HUES48 (cell line): Measurements from ENCODE around the gene RDH12.
"Not testable (repeated sequence)": the region's sequence is repeated elsewhere in the genome, so short reads cannot be mapped to it uniquely, and the experiment has no call there.

Experiments
- H3K27ac ChIP-seq: one replicate; pipeline ENCODE4 v1.7.0; 2013; ENCODE audit warnings: low read depth, low read length, inconsistent platforms
- H3K27me3 ChIP-seq: 2 replicates; pipeline ENCODE4 v1.6.1; 2013; ENCODE audit warnings: mild to moderate bottlenecking, low read length; ENCODE audit not compliant: control insufficient read depth, insufficient read depth
- H3K36me3 ChIP-seq: 2 replicates; pipeline ENCODE4 v1.6.1; 2013; ENCODE audit warnings: low read length; ENCODE audit not compliant: control insufficient read depth, insufficient read depth
- H3K4me1 ChIP-seq: 2 replicates; pipeline ENCODE4 v1.6.1; 2013; ENCODE audit warnings: mild to moderate bottlenecking, low read length; ENCODE audit not compliant: control insufficient read depth, insufficient read depth
- H3K4me3 ChIP-seq: 2 replicates; pipeline ENCODE4 v1.5.1; 2013; ENCODE audit warnings: mild to moderate bottlenecking, low read depth, low read length
- H3K9ac ChIP-seq: 2 replicates; pipeline ENCODE4 v1.6.1; 2013; ENCODE audit warnings: mild to moderate bottlenecking, low read depth, low read length, moderate library complexity
- H3K9me3 ChIP-seq: 2 replicates; pipeline ENCODE4 v1.6.1; 2013; ENCODE audit warnings: low read length; ENCODE audit not compliant: control insufficient read depth, insufficient read depth

Gene RDH12

GRCh38 chr14:67704484-67705089, 2.9 kb downstream of the RDH12 start:
- H3K9me3 ChIP-seq: peaks cover 13% of the 10 kb centered on the region
- no peaks in the 10 kb centered on the region for H3K36me3 ChIP-seq
- H3K9ac ChIP-seq: no peak overlapping the region
- H3K4me1 ChIP-seq: no peaks in the 10 kb centered on the region
- H3K27ac ChIP-seq: no peak overlapping the region
- no peaks in the 10 kb centered on the region for H3K27me3 ChIP-seq
- H3K4me3 ChIP-seq: no peak overlapping the region

- H3K36me3 ChIP-seq: no peaks in the 10 kb centered on the region
- no peaks in the 10 kb centered on the region for H3K4me1 ChIP-seq
- H3K4me3 ChIP-seq: no peak overlapping the region
- peaks cover 19% of the 10 kb centered on the region for H3K9me3 ChIP-seq
- no peak overlapping the region for H3K9ac ChIP-seq
- no peaks in the 10 kb centered on the region for H3K27me3 ChIP-seq
- no peak overlapping the region for H3K27ac ChIP-seq
Observed at GRCh38 chr14:67705211-67705610, 3.5 kb downstream of the RDH12 start.

DNA sequence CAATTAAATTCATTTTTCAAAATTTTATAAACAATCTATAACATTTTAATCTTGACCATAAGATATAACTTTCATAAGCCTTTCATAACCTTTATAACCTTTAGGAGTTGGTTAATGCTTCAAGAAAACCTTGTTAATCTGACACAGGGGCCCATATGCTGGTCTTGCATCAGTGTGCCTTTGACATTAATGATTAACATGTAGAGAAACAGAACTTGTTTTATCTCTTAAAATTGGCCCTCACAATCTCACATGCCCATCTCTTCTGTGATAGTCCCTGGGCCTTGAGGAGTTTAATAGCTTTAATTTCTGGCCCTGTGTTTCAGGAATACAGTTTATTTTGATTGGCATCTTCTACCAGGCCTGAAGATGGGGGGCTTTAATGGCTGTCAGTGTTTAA, 7.7 kb downstream of the RDH12 start:
- H3K36me3 ChIP-seq, H3K27me3 ChIP-seq, H3K4me1 ChIP-seq, H3K9ac ChIP-seq, H3K4me3 ChIP-seq, H3K27ac ChIP-seq: not testable (repeated sequence)
- peaks cover 31% of the 10 kb centered on the region for H3K9me3 ChIP-seq

GRCh38 chr14:67709796-67710195, 8.1 kb downstream of the RDH12 start:
- not testable (repeated sequence) for H3K36me3 ChIP-seq

DNA sequence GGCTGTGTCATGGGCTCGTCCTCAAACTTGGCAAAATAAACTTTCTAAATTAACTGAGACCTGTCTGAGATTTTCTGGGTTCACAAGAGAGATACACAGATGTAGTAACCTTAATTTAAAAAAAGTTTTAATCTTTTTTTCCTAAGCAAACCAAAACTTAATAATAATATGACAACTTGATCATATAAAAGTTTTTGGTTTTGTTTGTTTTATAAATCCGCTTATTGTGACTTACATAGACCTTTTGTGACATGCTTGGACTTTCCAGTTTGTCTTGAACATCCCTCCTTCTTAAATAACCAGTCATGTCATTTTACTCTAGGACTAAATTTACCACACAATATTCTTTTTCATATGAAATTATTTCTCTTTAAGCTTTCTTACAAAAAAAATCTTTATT, 8.5 kb downstream of the RDH12 start:
- peaks cover 31% of the 10 kb centered on the region for H3K9me3 ChIP-seq
- no peaks in the 10 kb centered on the region for H3K4me1 ChIP-seq
- H3K4me3 ChIP-seq: no peak overlapping the region
- no peaks in the 10 kb centered on the region for H3K27me3 ChIP-seq
- H3K27ac ChIP-seq: no peak overlapping the region
- no peak overlapping the region for H3K9ac ChIP-seq
- H3K36me3 ChIP-seq: no peaks in the 10 kb centered on the region

More at GRCh38 chr14:67709796-67710195, 8.1 kb downstream of the RDH12 start:
- not testable (repeated sequence) for H3K27ac ChIP-seq, H3K4me3 ChIP-seq, H3K9ac ChIP-seq, H3K4me1 ChIP-seq, H3K27me3 ChIP-seq
- peaks cover 31% of the 10 kb centered on the region for H3K9me3 ChIP-seq

- no peaks in the 10 kb centered on the region for H3K36me3 ChIP-seq
- H3K4me1 ChIP-seq: no peaks in the 10 kb centered on the region
- H3K9me3 ChIP-seq: no peaks in the 10 kb centered on the region
- H3K4me3 ChIP-seq: no peak overlapping the region
- H3K9ac ChIP-seq: no peak overlapping the region
- H3K27ac ChIP-seq: no peak overlapping the region
- H3K27me3 ChIP-seq: no peaks in the 10 kb centered on the region
Observed at GRCh38 chr14:67717048-67717447, 15.4 kb downstream of the RDH12 start.

GRCh38 chr14:67718265-67718664, 16.6 kb downstream of the RDH12 start:
- H3K9ac ChIP-seq: no peak overlapping the region
- peaks cover 4% of the 10 kb centered on the region; the same call in 1 of the 2 replicates for H3K4me1 ChIP-seq
- H3K4me3 ChIP-seq: no peak overlapping the region
- H3K27me3 ChIP-seq: no peaks in the 10 kb centered on the region
- H3K36me3 ChIP-seq: no peaks in the 10 kb centered on the region
- no peak overlapping the region for H3K27ac ChIP-seq
- H3K9me3 ChIP-seq: no peaks in the 10 kb centered on the region

DNA sequence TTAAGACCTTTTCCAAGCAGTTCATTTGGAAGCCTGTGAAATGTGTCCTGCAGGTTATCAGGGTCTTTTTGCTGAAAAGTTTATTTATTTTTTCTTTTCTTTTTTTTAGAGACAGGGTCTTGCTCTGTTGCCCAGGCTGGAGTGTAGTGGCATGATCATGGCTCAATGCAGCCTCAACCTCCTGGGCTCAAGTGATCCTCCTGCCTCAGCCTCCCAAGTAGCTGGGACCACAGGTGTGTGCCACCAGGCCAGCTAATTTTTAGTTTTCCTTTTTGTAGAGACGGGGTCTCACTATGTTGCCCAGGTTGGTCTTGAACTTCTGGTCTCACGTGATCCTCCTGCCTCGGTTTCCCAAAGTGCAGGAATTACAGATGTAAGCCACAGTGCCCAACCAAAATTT, 17.7 kb downstream of the RDH12 start:
- not testable (repeated sequence) for H3K4me3 ChIP-seq, H3K27ac ChIP-seq, H3K4me1 ChIP-seq, H3K27me3 ChIP-seq, H3K9ac ChIP-seq, H3K9me3 ChIP-seq, H3K36me3 ChIP-seq

GRCh38 chr14:67719866-67720265, 18.2 kb downstream of the RDH12 start:
- peaks cover 4% of the 10 kb centered on the region; the same call in 1 of the 2 replicates for H3K4me1 ChIP-seq
- no peaks in the 10 kb centered on the region for H3K27me3 ChIP-seq
- no peaks in the 10 kb centered on the region for H3K9me3 ChIP-seq
- no peak overlapping the region for H3K4me3 ChIP-seq
- H3K36me3 ChIP-seq: no peaks in the 10 kb centered on the region
- no peak overlapping the region for H3K27ac ChIP-seq
- H3K9ac ChIP-seq: no peak overlapping the region

DNA sequence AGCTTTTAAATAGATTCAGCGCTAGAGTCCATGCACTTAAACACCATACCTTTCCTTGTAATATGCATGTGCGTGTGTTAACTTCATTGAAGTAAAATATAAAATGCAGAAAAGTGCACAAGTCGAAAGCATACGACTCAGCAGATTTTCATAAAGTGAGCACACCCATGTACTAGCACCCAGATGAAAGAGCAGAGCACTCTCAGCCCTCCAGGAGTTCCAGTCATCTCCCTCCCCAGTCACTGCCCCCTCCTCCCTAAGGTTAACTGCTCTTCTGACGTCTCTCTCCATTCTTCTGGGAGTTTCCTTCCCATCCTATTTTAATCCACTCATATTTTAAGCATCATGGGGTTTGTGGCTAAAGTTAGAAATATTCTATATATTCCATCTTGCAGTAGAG, 20.2 kb downstream of the RDH12 start:
- no peaks in the 10 kb centered on the region for H3K9me3 ChIP-seq
- no peak overlapping the region for H3K27ac ChIP-seq
- H3K4me3 ChIP-seq: no peak overlapping the region
- H3K9ac ChIP-seq: no peak overlapping the region
- peaks cover 4% of the 10 kb centered on the region; the same call in 1 of the 2 replicates for H3K4me1 ChIP-seq
- no peaks in the 10 kb centered on the region for H3K36me3 ChIP-seq
- no peaks in the 10 kb centered on the region for H3K27me3 ChIP-seq

DNA sequence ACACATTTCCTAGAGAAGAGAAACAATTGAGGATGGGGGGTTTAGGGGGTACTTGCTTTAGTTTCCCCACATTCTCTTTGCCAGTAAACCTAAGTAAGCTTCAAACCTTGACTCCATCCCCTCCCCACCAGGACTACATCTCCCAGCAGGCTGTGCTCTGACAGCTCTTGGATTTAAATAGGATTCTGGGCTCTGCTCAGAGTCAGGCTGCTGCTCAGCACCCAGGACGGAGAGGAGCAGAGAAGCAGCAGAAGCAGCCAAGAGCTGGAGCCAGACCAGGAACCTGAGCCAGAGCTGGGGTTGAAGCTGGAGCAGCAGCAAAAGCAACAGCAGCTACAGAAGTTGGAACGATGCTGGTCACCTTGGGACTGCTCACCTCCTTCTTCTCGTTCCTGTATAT, 20.6 kb downstream of the RDH12 start:
- Histone ChIP-seq H3K27ac (no peak overlapping the region), H3K36me3 (no peaks in the 10 kb centered on the region), H3K27me3 (no peaks in the 10 kb centered on the region), H3K9ac (no peak overlapping the region), H3K9me3 (no peaks in the 10 kb centered on the region), H3K4me1 (peaks cover 4% of the 10 kb centered on the region; the same call in 1 of the 2 replicates), H3K4me3 (peak overlapping the region; percentile 32; the same call in 1 of the 2 replicates)
